ENCODE data around the gene DCHS1. TPM values are rescaled to one million over a fixed set of nuclear protein-coding genes. Genes with fewer than 3 reads are reported as not detected.

Gene DCHS1
- total RNA-seq, 2 donors from 2014 or later, result 11.2 to 17.4 TPM

DNA sequence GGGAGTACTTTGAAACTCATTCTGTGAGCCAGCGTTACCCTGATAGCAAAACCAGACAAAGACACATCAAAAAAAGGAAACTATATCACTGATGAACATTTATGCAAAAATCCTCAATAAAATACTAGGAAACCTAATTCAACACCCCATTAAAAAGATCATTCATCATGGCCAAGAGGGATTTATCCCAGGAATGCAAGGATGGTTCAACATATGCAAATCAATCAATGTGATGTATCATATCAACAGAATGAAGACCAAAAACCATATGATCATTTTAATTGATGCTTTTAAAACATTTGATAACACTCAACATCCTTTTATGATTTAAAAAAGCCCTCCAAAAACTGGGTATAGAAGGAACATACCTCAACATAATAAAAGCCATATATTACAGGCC is 72.0 kb downstream of the DCHS1 start:
- no peaks in the 10 kb centered on the region for H3K27me3 ChIP-seq (replicated peaks; ENCODE audit: insufficient read depth)
- 100% methylated on average over 1 of the region's 1 CpG for WGBS
- DNase-seq (ENCODE audit: low spot score), result no peak
- H3K4me1 ChIP-seq (replicated peaks), result no peaks in the 10 kb centered on the region
- intact Hi-C loops (cut with DNase I), result no loop called here
- TF ChIP-seq POLR2AphosphoS5 (IDR thresholded peaks at IDR 0.05) (no peak), POLR2A (IDR thresholded peaks at IDR 0.05) (no peak), CTCF (IDR thresholded peaks at IDR 0.05) (no peak)
- H3K36me3 ChIP-seq, result no peaks in the 10 kb centered on the region
- H3K9me3 ChIP-seq, result no peaks in the 10 kb centered on the region
- no peak overlapping the region for H3K4me3 ChIP-seq
- no peak overlapping the region for H3K27ac ChIP-seq

DNA sequence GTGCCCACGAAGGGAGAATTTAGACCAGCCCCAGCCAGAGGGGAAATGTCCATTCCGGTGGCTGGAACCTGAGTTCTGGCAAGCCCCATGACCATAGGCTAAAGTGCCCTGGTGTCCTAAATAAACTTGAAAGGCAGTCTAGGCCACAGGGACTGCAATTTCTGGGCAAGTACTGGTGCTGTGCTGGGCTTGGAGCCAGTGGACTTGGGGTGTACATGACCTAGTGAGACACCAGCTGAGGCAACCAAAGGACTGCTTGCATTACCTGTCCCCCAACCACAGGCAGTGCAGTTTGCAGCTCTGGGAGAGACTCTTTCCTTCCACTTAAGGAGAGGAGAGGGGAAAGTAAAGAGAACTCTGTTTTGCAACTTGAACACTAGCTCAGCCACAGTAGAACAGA is 75.9 kb downstream of the DCHS1 start:
- H3K36me3 ChIP-seq, result no peaks in the 10 kb centered on the region
- no peaks in the 10 kb centered on the region for H3K27me3 ChIP-seq (replicated peaks; ENCODE audit: insufficient read depth)
- no peaks in the 10 kb centered on the region for H3K9me3 ChIP-seq
- intact Hi-C loops (cut with DNase I), result no loop called here
- no peak overlapping the region for H3K27ac ChIP-seq
- no peaks in the 10 kb centered on the region for H3K4me1 ChIP-seq (replicated peaks)
- DNase-seq (ENCODE audit: low spot score), result no peak
- no CpG with 5 or more reads among the region's 2 CpGs for WGBS
- TF ChIP-seq POLR2AphosphoS5 (IDR thresholded peaks at IDR 0.05), result no peak
- no peak for TF ChIP-seq POLR2A (IDR thresholded peaks at IDR 0.05)
- no peak for TF ChIP-seq CTCF (IDR thresholded peaks at IDR 0.05)
- H3K4me3 ChIP-seq, result no peak overlapping the region

DNA sequence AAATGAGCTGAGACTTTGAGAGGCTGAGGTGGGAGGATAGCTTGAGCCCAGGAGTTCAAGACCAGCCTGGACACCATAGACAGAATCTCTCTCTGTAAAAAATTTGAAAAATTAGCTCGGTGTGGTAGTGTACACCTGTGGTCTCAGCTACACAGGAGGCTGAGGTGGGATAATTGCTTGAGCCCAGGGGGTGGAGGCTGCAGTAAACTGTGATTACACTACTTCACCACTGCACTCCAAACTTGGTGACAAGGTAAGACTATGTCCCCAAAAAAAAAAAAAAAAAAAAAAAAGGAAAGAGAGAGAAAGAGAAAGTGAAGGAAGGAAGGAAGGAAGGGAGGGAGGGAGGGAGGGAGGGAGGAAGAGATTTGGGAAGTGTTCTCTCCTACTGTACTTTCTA is 77.5 kb downstream of the DCHS1 start:
- DNase-seq (ENCODE audit: low spot score), result no peak
- 100% methylated on average over 1 of the region's 1 CpG for WGBS

DNA sequence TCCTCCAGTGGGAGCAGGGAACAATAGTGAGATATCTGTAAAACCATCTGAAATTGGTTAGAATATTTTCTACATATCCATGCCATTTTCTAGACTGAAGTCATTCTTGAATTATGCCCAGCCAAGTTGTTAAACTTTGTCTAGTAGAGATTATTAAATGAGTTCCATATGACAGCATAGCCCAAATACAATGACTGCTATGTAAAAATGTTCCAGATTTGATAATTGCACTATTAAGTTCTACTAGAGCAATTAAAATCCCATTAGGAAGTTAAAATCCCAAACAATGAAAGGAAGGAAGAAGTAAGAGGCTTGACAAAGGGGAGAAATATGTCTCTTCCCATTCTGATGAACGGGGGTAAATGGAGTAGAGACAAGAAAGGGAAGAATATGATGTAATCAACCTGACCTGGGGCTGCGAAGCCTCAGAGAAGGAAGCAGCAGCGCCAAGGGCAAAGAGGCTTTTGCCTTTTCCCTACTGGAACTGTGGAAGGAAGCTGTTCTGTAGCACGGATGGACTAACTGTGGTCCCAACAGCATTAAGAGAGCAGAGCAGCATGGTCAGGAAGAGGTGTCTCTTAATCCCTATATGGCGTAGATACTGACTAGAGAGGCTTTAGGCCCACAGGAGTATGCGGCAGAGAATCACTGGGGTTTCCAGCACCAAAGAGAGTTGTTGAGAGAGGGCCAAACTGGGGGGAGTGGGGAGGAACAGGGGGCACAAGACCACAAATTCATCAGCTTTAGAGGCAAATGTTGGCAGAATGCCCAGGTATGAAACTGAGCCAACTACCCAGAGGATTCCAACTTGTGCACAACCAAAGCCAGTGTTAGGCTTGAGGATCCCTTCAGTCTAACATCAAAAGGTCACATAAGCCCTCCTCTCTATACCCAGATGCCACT is 78.9 kb downstream of the DCHS1 start:
- WGBS, result 34% methylated on average over 5 of the region's 6 CpGs
- H3K4me3 ChIP-seq, result no peak overlapping the region
- H3K27ac ChIP-seq, result no peak overlapping the region
- no peaks in the 10 kb centered on the region for H3K4me1 ChIP-seq (replicated peaks)
- intact Hi-C loops (cut with DNase I), result no loop called here
- DNase-seq (ENCODE audit: low spot score), result no peak
- TF ChIP-seq POLR2A (IDR thresholded peaks at IDR 0.05) (no peak), POLR2AphosphoS5 (IDR thresholded peaks at IDR 0.05) (no peak), CTCF (IDR thresholded peaks at IDR 0.05) (no peak)
- no peaks in the 10 kb centered on the region for H3K36me3 ChIP-seq
- no peaks in the 10 kb centered on the region for H3K9me3 ChIP-seq
- no peaks in the 10 kb centered on the region for H3K27me3 ChIP-seq (replicated peaks; ENCODE audit: insufficient read depth)

More for the DNA sequence above, 77.5 kb downstream of the DCHS1 start:
- Histone ChIP-seq H3K4me1 (replicated peaks) (no peaks in the 10 kb centered on the region), H3K9me3 (no peaks in the 10 kb centered on the region), H3K27me3 (replicated peaks; ENCODE audit: insufficient read depth) (no peaks in the 10 kb centered on the region), H3K4me3 (no peak overlapping the region), H3K36me3 (no peaks in the 10 kb centered on the region), H3K27ac (no peak overlapping the region)
- no peak for TF ChIP-seq POLR2AphosphoS5 (IDR thresholded peaks at IDR 0.05)
- no peak for TF ChIP-seq CTCF (IDR thresholded peaks at IDR 0.05)
- no peak for TF ChIP-seq POLR2A (IDR thresholded peaks at IDR 0.05)
- intact Hi-C loops (cut with DNase I), result no loop called here
